HG02870 (cell line): Measurements from ENCODE around the gene CYP3A5.
"Not testable (repeated sequence)": the region's sequence is repeated elsewhere in the genome, so short reads cannot be mapped to it uniquely, and the experiment has no call there.

ENCODE experiments used
- ATAC-seq: cut with Tn5 transposase; IDR thresholded peaks from one replicate; pipeline ENCODE4 v1.9.1; 2021; ENCODE audit warnings: mild to moderate bottlenecking, moderate library complexity; ENCODE audit not compliant: unreplicated experiment

Gene CYP3A5

GRCh38 chr7:99643464-99643863, 36.3 kb downstream of the CYP3A5 start:
- ATAC-seq, result no peak

DNA sequence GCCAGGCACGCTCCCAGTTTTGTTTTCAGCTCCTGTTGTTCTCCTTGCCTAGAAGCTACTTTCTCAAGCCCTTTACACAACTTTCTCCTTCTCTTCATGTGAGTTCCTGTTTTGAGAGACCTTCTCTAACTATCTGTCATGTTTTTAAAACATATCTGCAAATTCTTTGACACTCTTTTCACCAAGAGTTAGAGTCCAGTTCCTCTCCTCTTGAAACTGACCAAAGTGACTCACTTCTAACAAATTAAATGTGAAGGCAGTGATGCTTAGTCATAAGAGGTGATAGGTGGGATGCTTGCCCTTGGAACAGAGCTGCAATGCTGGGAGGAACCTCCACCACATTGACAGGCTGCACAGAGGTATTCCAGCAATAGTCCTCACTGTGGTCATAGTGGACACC, 37.8 kb downstream of the CYP3A5 start:
- no peak for ATAC-seq

GRCh38 chr7:99639267-99639666, 40.5 kb downstream of the CYP3A5 start:
- ATAC-seq, result no peak

DNA sequence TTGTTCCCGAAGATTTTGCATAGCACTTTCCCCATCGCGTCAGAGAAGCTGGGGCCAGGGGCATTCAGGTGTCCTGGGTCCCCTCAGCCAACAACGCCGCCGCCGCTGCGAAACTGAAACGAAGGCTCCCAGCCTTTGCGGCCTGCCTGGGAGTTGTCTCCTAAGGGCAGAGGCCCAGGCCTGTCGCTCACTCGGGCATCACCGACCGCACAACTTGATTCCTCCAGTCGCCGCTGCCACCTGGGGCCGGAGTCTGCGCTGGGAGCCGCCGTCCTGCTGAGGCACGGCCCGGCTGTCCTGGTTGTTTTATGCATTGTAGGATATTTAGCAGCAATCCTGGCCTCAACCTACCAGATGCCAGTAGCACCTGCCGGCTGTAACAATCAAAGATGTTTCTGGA, 41.1 kb downstream of the CYP3A5 start:
- ATAC-seq, result no peak

DNA sequence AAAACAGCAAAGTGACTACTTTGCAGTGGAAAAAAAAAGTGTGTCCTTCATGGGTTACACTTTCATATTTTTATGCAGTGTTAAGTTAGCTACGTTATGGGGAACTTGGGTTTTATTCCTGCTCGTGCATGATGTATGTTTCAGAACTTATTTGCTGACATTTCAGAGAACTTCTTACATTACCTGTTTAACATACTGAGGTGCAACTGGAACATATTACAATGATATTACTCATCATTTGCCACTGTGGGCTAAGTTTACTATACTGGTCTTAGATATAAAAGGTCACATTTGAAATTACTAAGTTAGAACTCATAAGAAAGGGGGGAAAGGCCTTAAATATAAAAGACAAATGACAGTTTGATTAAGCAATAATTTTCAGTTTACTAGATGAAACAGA, 42.4 kb downstream of the CYP3A5 start:
- ATAC-seq, result not testable (repeated sequence)

DNA sequence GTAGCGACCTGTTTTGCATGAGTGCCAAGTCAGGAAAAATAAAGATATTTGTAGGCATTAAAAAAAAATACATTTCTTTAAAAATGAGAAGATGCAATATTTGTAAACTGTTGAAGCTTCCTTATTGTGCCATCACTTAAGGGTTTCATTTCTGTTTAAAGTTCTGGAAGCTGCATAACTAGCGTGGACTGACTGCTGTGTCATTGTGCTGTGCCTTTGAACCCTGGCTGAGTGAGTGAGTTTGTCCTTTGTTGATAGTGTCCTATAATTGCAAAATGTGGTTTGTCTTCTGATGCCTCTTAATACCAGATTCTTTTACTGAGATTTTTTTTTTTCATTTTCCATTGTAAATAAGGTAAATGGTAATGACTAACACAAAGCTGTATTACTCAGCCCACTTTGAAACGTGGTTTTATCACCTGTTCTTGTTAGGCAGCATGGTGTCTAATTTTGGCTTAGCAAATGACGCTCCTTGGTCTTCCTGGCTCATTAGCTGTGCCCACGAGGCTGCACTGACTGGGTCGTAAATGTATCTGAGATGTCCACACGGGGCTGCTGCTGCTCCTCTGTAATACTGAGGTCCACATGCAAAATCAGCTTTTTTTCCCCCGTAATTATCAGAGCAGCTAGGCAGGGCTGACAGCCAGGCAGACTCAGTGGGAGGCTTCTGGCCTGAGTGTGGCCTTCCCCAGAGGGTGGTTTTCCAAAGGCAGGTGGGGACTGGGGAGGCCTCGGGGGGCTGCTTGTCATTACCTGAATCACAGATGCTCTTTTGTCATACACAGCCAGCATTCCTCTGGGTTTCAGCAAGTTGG, 48.3 kb downstream of the CYP3A5 start:
- ATAC-seq, result no peak

- ATAC-seq, result no peak
Measured at GRCh38 chr7:99629643-99630042, 50.2 kb downstream of the CYP3A5 start.

DNA sequence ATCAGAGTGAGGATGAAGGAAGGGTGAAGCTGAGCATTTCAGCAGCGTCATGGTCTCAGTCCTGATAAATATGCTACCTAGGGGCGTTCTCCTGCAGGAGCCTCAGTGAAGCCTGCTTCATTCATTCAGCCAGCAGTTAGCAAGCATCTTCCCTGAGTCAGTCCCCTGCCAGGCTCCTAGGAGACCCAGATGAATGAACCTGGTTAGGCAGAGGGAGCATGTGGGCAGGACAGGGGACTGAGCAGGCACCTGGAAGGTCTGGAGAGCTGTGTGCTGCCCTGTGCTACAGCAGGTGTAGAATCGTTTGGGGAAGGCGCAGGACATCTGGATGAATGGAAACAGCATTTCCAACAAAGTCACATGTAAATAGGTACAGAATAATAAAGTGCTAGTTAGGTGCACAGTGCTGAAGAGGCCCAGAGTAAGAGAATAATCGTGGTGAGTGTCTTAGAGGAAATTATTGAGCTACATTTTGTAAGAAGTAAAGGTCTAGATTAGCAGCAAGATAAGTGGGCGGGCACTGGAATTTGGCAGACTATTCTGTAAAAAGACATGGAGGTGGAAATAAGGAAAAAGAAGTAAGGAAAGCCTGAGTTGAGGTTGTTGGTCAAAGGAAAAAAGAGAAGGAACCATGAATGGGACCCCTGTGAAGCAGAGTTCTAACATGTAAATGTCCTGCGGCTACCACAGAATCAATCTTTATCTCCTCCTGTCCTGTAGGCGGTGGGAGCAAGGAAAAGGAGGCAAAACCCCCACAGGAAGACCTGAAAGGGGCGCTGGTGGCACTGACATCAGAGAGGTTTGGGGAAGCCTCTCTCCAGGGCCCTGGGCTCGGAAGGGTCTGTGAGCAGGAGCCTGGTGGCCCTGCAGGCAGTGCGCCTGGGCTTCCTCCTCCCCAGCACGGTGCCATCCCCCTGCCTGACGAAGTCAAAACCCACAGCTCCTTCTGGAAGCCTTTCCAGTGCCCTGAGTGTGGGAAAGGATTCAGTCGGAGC, 51.0 kb downstream of the CYP3A5 start:
- no peak for ATAC-seq

DNA sequence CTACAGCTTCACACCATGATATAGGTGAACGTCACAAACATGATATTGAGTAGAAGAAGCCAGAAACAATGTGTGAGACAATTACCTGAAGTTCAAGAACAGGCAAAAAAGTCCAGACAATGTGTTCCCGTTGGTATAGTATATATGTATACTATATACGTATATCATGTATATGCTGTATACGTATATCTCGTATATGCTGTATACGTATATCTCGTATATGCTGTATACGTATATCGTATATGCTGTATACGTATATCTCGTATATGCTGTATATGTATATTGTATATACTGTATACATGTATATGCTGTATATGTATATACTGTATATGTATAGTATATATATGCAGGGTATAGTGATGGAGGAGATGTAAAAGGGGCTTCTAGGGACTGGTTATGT, 52.3 kb downstream of the CYP3A5 start:
- no peak for ATAC-seq

DNA sequence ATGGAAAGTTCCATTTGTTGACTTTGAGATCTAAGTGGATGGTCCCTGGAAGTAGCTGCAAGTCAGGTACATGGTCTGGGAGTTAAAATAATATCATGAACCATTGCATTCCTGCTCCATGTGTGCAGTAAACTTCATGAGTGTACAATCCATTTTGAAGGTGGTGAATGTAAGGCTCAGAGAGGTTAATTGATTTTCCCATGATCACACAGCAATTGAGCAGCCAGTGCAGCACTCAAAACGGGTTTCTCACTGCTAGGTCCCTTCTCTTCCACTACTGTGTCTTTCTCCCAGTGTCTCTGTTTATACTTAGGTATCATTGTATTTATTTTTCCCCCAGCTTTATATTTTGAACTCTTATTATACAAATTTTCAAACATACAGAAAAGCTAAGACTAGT, 53.1 kb downstream of the CYP3A5 start:
- no peak for ATAC-seq

DNA sequence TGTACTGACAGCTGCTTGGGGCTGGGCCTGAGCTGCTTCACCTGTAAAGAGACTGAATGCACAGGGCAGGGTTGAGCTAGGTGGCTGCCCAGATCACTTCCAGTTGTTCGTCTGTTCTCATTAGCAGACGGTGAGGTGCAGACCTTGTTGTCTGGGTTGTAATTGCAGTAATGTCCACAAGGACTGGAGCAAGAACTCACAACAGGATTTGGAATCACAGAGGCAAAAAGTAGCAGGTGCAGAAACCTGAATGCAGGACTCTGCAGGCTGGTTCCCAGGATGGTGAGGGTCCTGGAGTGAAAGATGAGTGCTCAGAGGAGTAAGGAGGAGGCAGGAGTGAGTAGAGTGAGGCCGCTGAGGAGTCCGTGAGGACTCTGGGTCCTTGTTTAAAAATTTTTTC, 53.8 kb downstream of the CYP3A5 start:
- ATAC-seq, result no peak

DNA sequence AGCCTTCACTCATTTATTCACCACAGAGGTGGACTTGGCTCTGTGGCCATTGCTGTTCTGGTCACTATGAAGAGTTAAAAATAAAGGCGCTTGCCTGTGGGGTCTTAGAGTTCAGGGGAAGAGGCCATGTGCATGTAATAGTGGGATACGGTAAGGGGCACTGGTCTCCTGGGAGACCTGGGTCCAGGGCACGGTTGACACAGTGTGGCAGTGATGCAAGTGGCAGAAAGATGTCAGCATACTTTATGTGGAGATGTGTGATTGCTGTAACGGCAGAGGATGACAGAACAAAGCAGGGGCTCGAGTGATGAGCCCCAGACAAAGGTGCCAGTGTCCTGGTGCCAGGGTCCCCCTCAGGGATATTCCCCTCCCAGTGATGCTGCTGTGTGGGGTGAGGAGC, 54.5 kb downstream of the CYP3A5 start:
- no peak for ATAC-seq

DNA sequence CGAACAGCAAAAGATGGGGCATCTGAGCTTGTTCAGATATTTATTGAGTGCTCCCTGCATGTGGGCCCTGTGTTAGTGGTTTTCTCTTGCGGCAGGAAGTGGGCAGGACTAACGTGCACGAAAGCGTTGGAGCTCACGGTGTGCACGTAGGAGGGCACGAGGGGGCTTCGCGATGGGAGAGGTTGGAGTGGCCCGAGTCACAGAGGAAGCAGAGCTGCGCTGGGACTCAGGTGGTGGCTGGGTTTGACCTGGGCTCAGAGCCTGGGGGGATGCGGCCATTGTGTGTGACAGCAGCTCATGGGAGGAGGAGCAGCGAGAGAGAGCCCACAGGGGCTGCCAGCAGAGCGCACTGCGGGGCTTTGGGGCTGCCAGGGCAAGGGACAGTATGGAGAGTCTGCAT, 55.3 kb downstream of the CYP3A5 start:
- ATAC-seq, result no peak

DNA sequence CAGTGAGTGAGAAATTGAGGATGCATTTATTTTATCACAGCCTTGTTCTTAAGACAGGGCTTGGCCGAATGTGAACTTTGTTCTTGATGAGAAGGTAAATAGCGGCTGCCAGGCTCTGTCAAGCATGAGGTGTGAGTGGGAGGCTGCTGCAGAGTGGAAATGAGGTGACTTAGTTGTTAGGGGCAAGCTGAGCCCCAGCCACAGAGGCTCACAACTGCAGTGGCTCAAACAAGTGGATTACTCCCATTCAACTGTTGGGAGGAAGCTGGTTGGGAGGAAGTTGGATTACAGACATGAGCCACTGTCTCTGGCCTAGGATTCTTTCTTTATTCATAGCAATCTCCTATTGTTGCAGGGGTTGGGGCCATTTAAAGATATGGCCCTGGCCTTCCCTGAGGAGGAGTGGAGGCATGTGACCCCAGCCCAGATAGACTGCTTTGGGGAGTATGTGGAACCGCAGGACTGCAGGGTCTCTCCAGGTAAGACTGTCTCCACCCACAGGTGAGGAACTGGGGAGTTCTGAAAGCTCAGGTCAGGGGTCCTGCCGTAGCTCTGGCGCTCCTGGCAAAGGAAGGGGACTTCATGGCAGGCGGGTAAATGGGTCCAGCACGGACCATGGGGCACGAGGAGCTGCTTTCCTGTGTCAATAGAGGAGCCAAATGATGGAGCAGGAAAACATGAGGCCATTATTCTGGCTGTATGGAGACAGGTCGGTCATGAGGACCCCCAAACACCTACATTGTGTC, 55.9 kb downstream of the CYP3A5 start:
- ATAC-seq, result no peak

GRCh38 chr7:99623091-99623693, 56.6 kb downstream of the CYP3A5 start:
- ATAC-seq, result no peak

GRCh38 chr7:99622596-99622995, 57.2 kb downstream of the CYP3A5 start:
- no peak for ATAC-seq

DNA sequence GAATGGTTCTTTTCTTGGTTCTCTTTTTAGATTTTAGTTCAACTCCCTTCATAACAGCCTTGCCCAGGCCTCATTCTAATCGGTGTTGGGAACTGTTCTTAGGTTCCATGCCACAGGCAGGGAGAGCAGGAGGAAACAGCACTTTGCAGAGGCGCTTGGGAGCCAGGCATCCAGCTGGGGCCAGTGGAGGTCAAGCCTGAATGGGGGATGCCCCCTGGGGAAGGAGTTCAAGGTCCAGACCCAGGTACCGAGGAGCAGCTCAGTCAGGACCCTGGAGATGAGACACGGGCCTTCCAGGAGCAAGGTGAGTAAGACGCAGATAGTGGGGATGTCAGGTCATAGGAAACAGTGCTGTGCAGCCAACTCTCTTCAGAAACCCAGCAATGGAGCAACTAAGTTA, 58.5 kb downstream of the CYP3A5 start:
- no peak for ATAC-seq

DNA sequence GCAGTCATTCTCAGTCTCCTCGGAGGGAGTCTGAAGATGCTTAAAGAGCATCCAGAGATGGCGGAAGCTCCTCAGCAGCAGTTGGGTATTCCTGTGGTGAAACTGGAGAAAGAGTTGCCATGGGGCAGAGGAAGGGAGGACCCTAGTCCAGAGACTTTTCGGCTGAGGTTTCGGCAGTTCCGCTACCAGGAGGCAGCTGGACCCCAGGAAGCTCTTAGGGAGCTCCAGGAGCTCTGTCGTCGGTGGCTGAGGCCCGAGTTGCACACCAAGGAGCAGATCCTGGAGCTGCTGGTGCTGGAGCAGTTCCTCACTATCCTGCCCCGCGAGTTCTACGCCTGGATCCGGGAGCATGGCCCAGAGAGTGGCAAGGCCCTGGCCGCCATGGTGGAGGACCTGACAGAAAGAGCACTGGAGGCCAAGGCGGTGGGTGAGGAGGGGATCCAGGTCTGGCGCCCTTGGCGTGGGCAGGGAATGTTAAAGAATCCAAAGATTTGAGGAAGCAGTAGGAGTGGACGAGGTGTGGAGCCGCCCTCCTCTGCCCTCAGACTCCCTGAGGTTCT, 60.1 kb downstream of the CYP3A5 start:
- no peak for ATAC-seq

DNA sequence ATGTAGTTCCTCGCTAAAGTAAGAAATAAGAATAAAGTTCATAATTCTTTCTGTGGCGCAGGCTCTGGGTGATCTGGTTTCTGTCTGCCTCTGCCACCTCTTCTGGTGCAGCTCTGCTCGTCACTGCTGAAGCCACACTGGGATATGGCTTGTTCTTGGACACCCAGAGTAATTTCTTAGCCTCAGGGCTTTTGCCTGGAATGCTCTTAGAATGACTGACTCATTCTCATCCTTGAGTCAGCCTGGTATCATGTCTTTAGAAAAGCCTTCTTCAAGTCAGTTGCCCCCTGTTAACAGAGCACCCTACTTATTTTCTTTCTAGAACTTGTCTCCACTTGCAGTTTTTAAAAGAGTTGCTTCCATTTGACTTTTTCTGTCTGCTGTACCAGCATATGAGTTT, 61.1 kb downstream of the CYP3A5 start:
- ATAC-seq, result no peak

- no peak for ATAC-seq
Measured at GRCh38 chr7:99617192-99617781, 62.5 kb downstream of the CYP3A5 start.
